Stimulated activated CD8-positive, alpha-beta memory T cell treated with anti-CD3 and anti-CD28 coated beads, Interleukin-7, amount 100 ng/mL, for 4 hours (primary cell): Measurements from ENCODE around the gene TSPYL6.
"Not testable (repeated sequence)": the region's sequence is repeated elsewhere in the genome, so short reads cannot be mapped to it uniquely, and the experiment has no call there.

ENCODE experiments used
- DNase-seq, 2 donors: peaks; one replicate each; pipeline ENCODE4 v3.0.0-alpha.2; 2020; ENCODE audit warnings: low read depth in 2 of 2

TSPYL6 gene

DNA sequence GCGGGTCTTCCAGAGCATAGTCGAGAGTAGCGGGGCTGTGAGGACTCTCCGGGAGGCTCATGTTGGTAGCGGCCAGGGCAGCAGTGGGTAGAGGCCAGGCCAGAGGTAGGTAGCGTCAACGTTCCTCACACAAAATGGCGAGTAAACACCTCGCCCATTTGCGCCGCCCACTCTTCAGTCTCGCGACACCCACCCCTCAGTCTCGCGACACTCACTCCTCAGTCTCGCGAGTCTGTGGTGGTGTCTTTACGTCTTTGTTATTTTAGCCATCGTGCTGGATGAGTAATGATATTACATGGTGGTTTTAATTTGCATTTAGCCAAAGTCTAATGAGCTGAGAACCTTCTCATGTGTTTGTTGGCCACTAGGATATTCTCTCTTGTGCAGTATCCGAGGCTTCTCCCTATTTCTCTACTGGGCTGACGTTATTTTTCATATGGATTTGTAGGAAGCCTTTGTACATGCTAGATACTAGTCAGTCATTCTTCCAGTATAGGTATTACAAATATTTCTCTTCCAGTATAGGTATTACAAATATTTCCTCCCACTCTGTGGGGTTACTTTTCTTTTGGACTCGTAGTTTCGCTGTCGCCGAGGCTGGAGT is at the start of gene TSPYL6:
TSPYL6 (minus strand) TSS at position 139 of the 604 bp plus-strand sequence; CDS start at position 61, 78 bp downstream.
- DNase-seq: no peak

DNA sequence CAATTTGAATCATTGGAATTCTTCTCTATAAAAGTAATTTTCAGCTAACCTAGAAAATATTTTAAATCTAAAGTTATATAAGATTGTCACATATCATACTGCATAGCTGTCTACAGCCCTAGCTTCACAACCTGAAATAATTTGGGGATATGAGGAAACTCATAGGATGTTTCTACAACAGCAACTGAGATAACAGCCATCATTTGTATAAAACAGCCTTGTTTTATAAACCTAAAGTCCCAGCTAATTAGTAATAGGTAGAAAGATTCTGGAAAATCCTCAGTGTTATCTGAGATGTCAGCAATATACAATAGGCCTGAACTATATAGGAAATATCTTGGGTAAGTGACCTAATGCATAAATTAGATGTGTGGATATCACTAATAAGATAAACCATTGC is 47.6 kb upstream of the TSPYL6 start:
- DNase-seq: no peak

DNA sequence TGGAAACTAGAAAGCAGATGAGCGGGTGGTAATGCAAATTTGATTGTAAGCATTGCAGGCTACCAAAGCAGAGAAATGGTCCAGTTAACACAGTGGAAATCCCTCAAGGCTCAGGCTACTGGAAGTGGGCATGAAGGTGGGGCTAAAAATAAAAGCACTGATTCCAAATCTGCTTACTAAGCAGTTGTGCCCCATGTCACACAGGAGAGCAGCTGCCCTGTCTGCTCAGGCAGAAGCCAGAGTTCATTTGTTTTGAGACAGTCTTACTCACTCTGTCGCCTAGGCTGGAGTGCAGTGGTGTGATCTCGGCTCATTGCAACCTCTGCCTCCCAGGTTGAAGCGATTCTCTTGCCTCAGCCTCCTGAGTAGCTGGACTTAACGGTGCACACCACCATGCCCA is 42.5 kb upstream of the TSPYL6 start:
- DNase-seq: no peak

DNA sequence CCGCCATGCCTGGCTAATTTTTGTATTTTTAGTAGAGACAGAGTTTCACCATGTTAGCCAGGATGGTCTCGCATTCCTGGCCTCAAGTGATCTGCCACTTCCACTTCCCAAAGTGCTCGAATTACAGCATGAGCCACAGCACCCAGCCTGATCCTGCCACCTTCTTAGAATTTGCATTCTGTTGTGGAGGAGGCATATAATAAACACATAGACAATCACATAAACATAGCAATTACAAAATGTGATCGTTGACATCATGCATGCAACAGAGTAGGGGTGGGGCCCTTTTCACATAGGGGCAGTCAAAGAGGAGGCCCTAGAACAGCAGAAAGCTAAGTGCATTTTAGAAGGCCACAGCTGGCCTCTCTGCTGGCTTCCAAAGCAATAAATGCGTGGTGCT is 39.9 kb upstream of the TSPYL6 start:
- DNase-seq: no peak

DNA sequence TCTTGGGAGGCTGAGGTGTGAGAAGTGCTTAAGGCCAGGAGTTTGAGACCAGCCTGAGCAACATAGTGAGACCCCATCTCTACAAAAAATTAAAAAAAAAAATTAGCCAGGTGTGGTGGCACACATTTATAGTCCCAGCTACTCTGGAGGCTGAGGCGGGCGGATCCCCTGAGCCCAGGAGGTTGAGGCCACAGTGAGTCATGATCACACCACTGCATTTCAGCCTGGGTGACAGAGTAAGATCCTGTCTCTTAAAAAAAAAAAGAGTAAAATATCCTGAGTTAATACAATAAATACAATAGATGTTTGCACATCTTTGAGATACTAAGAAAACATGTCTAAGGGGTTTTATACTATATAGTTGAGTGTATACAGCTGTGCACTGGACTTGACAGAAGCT is 38.6 kb upstream of the TSPYL6 start:
- not testable (repeated sequence) for DNase-seq

DNA sequence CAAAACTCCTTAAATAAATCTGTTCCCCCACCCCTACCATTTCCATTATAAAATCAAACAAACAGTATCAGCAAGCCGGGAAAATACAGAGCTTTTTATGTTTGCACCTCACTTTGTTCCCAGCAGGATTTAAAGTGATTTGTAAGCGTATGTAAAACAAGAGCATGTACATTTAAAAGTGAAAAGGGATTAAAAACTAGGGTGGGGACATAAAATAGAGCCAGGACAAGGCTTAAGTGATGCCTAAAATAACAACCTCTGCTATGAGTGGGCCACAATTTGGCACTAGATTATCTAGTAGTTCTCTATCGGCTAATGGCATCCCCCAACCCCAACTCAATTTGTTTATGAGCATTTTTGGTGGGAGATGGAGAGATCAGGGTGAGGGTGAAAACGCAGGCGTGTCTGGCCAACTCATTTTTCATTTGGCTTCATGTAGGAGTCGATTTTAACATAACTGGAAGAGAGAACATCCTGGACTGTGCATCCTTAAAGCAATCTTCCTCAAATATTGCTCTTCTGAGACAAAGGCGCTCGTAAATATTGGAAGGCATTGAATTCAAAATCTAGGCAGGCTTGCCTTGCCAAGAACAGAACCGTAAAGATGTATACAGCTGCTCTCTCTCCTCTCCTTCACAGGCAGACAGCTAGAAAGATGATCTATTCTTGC is 34.5 kb upstream of the TSPYL6 start:
- DNase-seq: no peak

DNA sequence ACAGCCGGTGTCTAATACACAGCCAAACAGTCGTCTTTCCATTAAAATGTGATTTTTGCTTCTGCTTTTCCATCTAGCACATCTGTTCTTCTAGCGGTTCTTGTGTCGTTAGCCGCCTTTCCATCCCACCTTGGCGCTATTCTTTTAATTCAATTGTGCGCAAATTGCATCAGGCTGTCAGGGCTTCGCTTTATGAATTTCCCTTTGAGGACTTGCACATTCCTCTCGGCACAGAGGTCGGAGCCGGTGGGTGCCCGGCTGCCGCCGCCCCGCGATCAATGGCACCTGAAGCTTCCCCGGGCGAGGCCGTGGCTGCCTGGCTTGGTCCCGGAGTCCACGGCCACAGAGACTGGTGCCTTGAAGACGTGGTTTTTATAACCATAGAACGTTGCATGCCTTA is 33.9 kb upstream of the TSPYL6 start:
- DNase-seq: no peak

DNA sequence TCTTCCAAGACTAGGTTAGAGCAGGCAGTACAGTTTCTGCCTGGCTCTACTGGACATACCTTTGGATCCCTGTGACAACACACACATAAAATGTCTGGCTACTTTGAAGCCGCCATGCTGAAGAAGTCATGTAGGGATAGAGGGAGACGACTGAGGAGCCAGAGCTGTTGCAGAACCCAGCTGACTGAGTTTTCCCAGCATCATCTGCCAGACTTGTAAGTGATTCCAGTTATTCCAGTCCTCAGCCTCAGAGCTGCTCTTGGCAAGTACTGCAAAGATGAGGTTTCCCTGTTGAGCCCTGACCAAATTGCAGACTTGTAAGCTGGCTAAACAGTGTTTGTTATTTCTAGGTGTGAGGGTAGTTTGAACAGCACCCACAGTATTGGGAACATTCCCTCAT is 31.5 kb upstream of the TSPYL6 start:
- DNase-seq: no peak

DNA sequence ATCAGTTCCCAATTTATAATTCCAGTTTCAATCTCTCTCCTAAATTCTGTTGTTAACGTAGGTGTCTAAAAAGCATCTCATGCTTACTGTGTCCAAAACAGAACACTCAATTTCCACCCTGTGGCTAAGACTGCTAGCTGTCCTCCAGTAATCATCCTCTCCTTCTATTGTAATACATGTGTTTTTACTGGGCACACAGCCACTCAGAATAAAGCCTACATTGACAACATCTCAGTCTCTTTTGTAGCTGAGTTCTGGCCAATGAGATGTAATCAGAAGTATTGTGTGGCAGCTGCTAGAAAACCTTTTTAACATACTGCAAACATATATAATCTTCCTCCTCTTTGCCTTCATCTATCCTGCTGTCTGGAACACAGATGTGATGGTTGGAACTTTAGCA is 29.4 kb upstream of the TSPYL6 start:
- DNase-seq: no peak

DNA sequence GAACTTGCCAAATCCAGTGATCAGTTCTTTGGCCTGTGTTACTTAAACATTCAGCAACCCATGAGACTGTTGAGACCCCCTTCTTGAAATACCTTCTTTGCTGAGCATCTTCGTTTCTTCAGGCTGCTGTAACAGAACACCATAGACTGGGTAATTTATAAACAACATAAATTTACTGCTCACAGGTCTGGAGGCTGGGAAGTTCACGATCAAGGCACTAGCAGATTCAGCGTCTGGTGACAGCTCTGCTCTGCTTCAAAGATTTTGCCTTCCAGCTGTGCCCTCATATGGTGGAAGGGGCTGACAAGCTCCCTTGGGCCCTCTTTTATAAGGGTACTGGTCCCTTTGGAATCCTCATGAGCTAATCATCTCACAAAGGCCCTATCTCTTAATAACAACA is 28.8 kb upstream of the TSPYL6 start:
- no peak for DNase-seq

DNA sequence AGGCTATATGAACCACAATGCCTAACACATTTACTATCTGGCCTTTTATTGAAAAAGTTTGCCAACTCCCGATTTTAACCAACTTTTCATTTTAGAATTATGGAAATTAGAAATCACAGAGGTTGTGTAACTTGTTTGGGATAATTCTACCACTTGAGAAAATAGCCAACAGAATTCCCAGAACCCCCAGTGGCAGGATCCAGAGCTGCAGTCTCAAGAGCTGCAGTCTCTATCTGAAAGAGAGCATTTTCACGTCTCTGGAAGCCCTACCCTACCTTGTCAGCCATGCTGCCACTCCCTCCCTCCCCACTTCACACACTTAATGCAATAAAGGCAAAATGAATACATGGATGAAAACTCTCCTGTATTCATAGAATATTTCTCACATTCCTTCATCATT is 23.4 kb upstream of the TSPYL6 start:
- DNase-seq: no peak

DNA sequence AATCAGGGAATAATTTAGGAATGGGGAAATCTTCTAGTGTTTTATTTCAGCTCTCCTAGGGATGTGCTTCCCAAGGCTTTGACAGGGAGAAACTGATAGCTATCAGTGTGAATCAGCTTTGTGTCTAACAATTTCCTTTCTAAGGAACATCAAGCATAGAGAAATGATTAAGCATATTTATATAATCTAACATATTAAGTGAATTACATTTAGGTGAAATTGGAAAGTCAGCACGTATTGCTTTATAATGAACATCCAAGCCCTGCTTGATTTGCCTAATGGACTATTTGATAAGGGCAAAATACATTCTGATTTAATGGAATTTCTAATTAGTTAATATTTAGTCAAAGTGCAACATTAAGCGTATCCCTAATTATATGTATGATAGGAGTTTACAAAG is 19.5 kb upstream of the TSPYL6 start:
- no peak for DNase-seq

DNA sequence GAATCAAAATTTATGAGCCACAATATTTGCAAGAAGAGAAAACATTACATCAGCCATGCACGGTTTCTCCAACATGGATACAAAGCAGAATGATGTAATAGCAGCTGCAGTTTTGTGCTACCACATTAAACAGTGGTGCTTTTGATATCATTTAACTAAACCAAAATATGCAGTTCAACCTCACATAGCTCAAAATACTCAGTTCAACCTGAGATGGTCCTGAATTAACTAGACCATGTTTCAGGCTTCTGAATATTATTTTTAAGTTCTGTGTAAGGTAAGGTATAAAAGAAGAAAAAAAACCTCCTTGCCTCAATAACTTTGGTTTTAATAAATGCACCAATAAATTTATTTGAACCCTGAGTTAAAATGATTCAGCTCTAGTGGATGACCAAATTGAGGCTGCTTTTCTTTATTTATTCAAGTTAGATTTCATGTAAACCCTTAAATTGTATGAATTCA is 18.8 kb upstream of the TSPYL6 start:
- DNase-seq: no peak

DNA sequence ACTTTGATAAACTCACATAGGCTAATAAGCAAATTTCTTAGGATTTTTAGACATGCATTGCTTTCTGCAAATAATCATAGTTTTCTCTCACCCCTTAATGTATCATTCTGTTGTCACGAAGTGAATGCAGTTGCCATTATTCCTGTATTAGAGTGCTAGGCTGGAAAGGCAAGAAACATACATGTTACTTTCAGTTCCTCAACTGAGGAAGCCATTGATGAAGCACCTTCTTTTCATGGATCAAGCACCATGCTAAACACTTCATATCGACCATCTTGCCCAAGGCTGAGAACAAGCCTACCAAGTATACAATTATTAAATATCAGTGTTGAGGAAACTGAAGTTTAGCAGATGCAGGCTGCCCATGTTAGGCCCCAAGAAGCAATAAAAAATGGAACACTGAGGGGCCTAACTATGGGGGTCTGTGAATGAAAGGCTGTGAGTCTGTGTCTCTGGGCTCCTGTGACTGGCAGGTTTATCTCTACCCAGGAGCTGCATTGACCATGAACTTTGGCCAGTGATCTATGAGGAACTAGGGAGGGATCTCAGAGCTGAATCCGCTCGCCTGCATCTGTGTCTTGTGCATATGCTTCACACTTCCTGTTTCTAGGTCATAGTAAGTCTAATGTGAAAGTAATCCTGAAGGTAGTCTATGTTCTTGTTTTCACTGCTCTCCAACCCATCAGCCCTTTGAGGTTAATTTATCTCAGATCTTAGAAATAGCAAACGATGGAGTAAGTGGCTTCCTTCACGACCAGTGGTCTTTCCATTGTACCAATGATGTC is 16.0 kb upstream of the TSPYL6 start:
- no peak for DNase-seq

DNA sequence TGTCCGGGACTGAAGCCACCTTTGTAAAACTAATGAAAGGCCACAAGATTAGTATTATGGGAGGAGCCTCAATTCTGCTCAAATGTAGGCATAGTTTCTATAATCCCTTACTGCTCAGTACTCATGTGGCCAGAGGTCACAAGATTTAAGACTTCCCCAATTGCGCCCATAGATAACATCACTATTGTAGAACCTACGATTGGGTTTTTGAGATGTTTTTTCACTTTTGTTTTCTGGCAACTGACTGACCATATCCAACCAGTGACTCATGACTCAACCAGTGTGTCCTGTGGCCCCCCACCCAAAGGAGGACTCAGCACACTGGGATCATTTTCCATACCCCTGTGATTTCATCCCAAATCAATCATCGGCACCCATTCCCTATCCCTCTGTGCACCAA is 15.2 kb upstream of the TSPYL6 start:
- DNase-seq: no peak

DNA sequence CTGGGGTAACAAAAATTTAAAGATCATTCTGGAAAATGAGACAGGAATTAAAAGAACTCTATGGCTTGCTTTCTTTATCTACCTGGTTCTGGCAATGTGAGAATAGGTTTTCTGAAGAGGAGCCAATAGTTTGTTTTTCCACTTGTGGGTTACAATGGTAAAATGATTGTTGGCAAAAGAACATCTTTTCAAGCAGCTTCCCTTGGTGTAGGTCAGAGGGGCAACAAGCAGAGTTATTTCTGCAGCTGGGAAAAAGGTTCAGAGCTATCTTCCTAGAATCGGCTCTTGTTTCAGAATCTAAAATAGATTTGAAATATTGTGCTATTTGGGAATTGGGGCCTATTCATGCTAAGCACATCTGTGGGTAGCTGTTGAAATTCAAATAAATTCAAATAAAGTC is 11.5 kb upstream of the TSPYL6 start:
- no peak for DNase-seq

DNA sequence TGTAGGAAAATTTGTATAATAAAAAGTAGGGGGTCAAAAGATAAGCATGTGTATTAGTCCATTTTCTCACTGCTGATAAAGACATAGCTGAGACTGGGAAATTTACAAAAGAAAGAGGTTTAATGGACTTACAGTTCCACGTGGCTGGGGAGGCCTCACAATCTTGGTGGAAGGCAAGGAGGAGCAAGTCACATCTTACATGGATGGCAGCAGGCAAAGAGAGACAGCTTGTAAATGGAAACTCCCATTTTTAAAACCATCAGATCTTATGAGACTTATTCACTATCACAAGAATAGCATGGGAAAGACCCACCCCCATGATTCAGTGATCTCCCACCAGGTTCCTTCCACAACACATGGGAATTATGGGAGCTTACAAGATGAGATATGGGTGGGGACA is 9.1 kb upstream of the TSPYL6 start:
- DNase-seq: not testable (repeated sequence)

DNA sequence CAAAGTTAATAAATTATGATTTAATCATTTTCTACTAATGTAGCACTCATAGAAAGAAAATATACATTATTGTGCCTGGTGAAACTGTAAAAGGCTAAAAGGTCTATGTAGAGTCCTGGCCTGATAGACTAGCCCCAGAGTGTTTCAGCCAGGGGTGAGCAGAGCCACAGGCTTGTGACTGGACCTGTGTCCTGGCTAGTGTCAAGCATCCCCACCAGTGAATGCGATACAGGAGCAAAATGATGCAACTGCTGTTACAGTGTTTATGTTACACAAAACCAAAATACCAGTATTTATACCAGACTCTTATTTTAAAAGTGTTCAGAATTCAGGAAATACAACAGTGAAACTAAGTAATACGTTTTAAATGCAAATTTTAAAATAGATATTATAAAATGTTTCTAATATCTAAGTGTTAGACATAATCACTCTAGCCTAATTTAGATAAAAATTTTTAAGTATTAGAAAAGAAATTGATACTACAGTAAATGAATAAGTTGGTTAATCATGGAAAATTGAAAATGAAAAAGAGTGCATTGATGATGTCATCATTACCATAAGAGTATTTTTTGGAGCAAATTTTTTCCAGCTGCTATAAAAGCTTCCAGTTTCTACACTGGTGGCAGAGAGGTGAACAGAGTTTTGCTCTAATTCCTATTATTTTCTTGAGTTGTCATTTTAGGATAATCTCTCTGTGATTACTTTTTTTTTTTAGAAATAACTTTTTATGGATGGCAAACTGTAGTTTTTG is 6.2 kb upstream of the TSPYL6 start:
- no peak for DNase-seq

DNA sequence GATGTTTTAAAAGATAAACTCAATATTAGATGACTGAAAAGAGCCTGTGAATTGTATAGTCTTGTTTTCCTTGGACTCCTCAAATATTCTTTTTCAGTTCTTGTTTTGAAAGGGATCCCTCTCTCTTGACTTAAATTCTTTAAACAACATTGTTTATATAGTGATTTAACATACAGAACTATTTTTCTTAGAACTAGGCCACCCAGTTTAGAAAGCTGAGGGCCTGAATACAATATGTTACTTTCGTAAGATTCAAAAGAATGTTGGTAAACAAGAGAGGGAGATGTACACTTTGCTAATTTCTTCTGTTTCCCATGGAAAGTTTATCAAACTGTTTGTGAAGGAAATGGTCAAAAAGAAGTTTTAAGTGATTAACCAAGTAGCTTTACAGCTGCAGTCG is 5.5 kb upstream of the TSPYL6 start:
- no peak for DNase-seq

DNA sequence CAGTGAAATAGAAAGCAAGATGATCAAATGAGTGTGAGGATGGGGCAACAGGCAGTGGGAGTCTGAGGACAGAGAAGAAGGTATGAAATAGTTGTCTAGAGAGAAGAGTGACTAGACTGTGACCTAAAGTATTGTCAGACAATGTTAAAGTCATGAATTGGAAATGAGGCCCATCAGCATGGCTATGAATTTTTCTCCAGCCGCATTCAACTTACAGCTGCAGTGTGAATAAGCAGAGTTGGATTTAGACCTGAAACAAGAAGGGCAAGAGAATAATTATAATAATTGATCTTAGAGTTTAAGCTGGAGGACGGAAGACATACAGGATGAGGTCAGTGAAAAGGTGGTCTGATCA is 4.2 kb upstream of the TSPYL6 start:
- no peak for DNase-seq

DNA sequence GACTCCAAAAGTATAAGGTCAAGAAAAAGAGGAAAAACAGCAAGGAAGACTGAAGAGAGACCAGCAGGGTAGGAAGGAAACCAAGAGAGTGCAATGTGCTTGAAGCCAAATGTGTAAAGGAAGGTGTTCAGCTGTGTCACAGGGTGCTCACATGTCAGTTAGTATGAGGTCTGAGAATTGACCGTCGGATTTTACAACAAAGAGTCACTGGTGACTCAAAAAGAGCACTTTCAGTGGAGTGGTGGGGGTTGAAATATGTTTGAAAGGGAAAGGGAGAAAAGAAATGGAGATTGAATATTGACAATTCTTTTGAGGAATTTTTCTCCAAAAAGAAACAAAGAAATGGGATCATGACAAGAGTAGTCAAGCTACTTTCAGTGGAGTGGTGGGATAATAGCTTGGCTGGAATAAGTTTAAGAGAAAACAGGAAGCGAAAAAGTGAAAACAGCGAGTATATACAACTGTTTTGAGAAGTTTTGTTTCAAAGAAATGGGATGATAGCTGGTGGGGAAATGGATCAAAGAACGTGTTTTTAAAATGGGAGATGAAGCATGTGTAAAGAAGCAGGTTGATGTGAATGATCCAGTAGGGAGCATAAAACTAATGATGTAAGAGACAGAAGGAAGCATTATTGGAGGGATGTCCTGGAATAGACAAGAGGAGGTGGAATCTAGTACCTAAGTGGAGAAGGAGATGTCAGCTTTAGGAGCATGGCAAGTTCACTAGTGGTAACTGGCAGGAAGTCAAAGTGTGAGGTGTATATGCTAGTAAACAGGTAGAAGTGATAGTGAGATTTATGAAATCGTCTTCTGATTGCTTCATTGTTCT is 3.6 kb upstream of the TSPYL6 start:
- DNase-seq: no peak

DNA sequence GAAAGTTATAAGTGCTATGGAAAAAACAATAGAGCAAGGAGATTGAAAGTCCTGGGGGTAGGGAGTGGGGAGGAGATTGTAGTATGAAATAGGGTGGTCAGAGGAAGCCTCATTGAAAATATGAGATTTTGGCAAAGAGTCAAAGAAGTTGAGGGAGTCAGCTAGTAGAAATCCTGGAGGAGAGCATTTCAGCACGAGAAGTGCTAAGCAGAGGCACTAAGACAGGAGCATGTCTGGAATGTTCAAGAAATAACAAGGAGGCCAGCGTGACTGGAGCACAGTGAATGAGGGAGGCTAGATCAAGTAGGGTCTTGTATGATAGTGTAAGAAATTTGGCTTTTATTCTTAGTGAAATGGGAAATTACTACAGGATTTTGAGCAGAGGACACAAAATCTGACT is 2.1 kb upstream of the TSPYL6 start:
- no peak for DNase-seq
